ENCODE data around the gene CNTNAP2. TPM values are rescaled to one million over a fixed set of nuclear protein-coding genes. Genes with fewer than 3 reads are reported as not detected.

Gene CNTNAP2
- total RNA-seq, 1 donor from 2014 or later = 0.48 TPM

- ATAC-seq (ENCODE audit: poor library complexity) = no peak
- no peak for DNase-seq
- intact Hi-C loops (cut with DNase I) = no loop called here
These were observed 380.1 kb downstream of the CNTNAP2 start for GRCh38 chr7:146496657-146497056.

GRCh38 chr7:146499970-146500369, 383.4 kb downstream of the CNTNAP2 start:
- DNase-seq = no peak
- no peak for ATAC-seq (ENCODE audit: poor library complexity)
- intact Hi-C loops (cut with DNase I) = no loop called here

- DNase-seq = no peak
- no peak for ATAC-seq (ENCODE audit: poor library complexity)
- intact Hi-C loops (cut with DNase I) = no loop called here
These were observed 387.2 kb downstream of the CNTNAP2 start for GRCh38 chr7:146503844-146504243.

GRCh38 chr7:146510088-146510680, 393.6 kb downstream of the CNTNAP2 start:
- DNase-seq (no peak), ATAC-seq (ENCODE audit: poor library complexity) (no peak)
- intact Hi-C loops (cut with DNase I) = no loop called here

GRCh38 chr7:146514304-146514703, 397.7 kb downstream of the CNTNAP2 start:
- ATAC-seq (ENCODE audit: poor library complexity) (no peak), DNase-seq (no peak)
- intact Hi-C loops (cut with DNase I) = no loop called here

GRCh38 chr7:146528581-146528980, 412.0 kb downstream of the CNTNAP2 start:
- intact Hi-C loops (cut with DNase I) = no loop called here
- no peak for ATAC-seq (ENCODE audit: poor library complexity)
- DNase-seq = no peak

GRCh38 chr7:146539836-146540235, 423.2 kb downstream of the CNTNAP2 start:
- ATAC-seq (ENCODE audit: poor library complexity) (no peak), DNase-seq (no peak)
- intact Hi-C loops (cut with DNase I) = no loop called here

GRCh38 chr7:146542101-146542500, 425.5 kb downstream of the CNTNAP2 start:
- DNase-seq (no peak), ATAC-seq (ENCODE audit: poor library complexity) (no peak)

GRCh38 chr7:146544748-146545147, 428.1 kb downstream of the CNTNAP2 start:
- DNase-seq (no peak), ATAC-seq (ENCODE audit: poor library complexity) (no peak)
- intact Hi-C loops (cut with DNase I) = no loop called here

More at GRCh38 chr7:146542101-146542500, 425.5 kb downstream of the CNTNAP2 start:
- intact Hi-C loops (cut with DNase I) = no loop called here

- intact Hi-C loops (cut with DNase I) = no loop called here
- ATAC-seq (ENCODE audit: poor library complexity) = no peak
These were observed 432.2 kb downstream of the CNTNAP2 start for GRCh38 chr7:146548816-146549215.

GRCh38 chr7:146554556-146554955, 438.0 kb downstream of the CNTNAP2 start:
- no peak for DNase-seq
- no peak for ATAC-seq (ENCODE audit: poor library complexity)
- intact Hi-C loops (cut with DNase I) = no loop called here

More at GRCh38 chr7:146548816-146549215, 432.2 kb downstream of the CNTNAP2 start:
- DNase-seq = no peak

- intact Hi-C loops (cut with DNase I) = no loop called here
- DNase-seq = no peak
- no peak for ATAC-seq (ENCODE audit: poor library complexity)
These were observed 441.4 kb downstream of the CNTNAP2 start for GRCh38 chr7:146557971-146558469.

- no peak for DNase-seq
- intact Hi-C loops (cut with DNase I) = no loop called here
- no peak for ATAC-seq (ENCODE audit: poor library complexity)
These were observed 449.3 kb downstream of the CNTNAP2 start for GRCh38 chr7:146565872-146566271.

GRCh38 chr7:146575903-146576302, 459.3 kb downstream of the CNTNAP2 start:
- intact Hi-C loops (cut with DNase I) = no loop called here
- no peak for DNase-seq
- ATAC-seq (ENCODE audit: poor library complexity) = no peak

- no peak for DNase-seq
- ATAC-seq (ENCODE audit: poor library complexity) = no peak
- intact Hi-C loops (cut with DNase I) = no loop called here
These were observed 475.4 kb downstream of the CNTNAP2 start for GRCh38 chr7:146591976-146592375.

GRCh38 chr7:146606628-146607027, 490.0 kb downstream of the CNTNAP2 start:
- intact Hi-C loops (cut with DNase I) = no loop called here
- DNase-seq (no peak), ATAC-seq (ENCODE audit: poor library complexity) (no peak)

- DNase-seq (no peak), ATAC-seq (ENCODE audit: poor library complexity) (no peak)
- intact Hi-C loops (cut with DNase I) = no loop called here
These were observed 503.0 kb downstream of the CNTNAP2 start for GRCh38 chr7:146619641-146620040.

GRCh38 chr7:146626912-146627311, 510.3 kb downstream of the CNTNAP2 start:
- ATAC-seq (ENCODE audit: poor library complexity) = no peak
- intact Hi-C loops (cut with DNase I) = no loop called here

GRCh38 chr7:146635205-146636032, 518.8 kb downstream of the CNTNAP2 start:
- DNase-seq (no peak), ATAC-seq (ENCODE audit: poor library complexity) (no peak)
- intact Hi-C loops (cut with DNase I) = no loop called here

More at GRCh38 chr7:146626912-146627311, 510.3 kb downstream of the CNTNAP2 start:
- no peak for DNase-seq

- ATAC-seq (ENCODE audit: poor library complexity) = no peak
- intact Hi-C loops (cut with DNase I) = no loop called here
These were observed 519.4 kb downstream of the CNTNAP2 start for GRCh38 chr7:146636033-146636356.

More at GRCh38 chr7:146636033-146636356, 519.4 kb downstream of the CNTNAP2 start:
- DNase-seq = no peak

Data from Right ventricle myocardium superior (tissue), 1 donor.